ENCODE results near the gene MRPS22.
"Not testable (repeated sequence)": the region's sequence is repeated elsewhere in the genome, so short reads cannot be mapped to it uniquely, and the experiment has no call there.

Gene MRPS22

DNA sequence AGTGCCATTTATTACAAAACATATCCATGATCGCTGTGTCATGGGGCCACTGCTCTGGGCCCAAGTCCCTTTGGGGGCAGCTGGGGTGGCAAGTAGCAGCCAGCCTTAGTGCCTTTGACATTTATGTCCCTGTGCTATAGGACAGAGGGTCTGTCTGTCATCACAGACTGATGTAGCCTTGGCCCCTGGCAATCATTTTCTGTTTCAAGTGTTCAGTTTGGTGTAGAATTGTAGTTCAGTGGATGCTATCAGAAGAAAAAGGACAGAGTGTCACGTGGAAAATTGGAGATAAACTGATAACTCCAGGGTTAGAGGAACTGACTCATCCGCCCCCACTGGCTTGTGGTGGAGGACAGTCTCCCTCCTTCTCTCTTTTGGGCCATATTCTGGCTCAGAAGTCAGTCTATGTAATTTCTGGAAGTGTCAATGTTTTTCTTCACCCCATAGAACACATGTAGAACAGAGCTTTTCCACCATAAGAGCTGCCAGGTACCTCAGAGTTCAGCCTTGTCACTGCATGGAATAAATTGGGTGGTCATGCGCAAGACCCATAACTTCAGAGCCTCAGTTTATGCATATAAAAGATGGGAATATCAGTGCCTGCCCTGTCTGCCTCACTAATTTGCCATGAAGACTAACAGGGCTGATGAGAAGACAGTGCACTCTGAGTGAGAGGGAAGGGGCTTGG is 4.5 kb upstream of the MRPS22 start:
- DNase-seq (ENCODE audit: low spot score) = peak; percentile 56

DNA sequence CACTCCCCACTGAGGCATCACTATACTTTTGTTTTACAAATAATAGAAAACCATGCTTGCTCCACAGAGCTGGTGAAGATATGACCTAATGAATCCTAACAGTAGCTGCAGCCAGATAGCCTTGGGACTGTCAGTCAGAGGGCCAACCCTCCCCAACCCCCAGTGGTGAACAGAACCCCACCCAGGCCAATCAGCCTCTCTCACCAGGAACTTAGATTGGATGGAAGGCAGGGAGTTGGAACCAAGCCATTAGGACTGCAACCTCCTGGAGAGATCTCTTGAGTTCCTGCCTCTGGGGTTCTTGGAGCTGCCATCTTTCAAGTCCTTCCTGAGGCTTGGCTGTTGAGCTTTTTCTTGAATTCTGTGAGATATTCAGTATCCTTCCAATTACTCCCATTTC is 3.0 kb upstream of the MRPS22 start:
- no peak for DNase-seq (ENCODE audit: low spot score)

DNA sequence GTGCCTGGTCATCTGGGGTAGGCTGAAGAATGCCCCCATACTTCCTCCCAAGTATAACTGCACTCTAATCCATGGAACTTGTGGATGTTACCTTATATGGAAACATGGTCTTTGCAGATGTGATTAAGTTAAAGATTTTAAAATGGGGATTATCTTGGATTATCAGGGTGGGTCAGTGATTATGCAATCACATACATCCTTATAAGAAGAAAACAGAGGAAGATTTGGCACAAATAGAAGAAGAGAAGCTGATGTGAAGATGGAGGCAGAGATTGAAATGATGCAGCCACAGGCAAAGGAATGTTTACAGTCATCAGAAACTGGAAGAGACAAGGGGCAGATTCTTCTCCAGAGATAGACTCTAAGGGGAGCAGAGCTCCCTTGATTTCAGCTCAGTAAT is 1.8 kb upstream of the MRPS22 start:
- no peak for DNase-seq (ENCODE audit: low spot score)

DNA sequence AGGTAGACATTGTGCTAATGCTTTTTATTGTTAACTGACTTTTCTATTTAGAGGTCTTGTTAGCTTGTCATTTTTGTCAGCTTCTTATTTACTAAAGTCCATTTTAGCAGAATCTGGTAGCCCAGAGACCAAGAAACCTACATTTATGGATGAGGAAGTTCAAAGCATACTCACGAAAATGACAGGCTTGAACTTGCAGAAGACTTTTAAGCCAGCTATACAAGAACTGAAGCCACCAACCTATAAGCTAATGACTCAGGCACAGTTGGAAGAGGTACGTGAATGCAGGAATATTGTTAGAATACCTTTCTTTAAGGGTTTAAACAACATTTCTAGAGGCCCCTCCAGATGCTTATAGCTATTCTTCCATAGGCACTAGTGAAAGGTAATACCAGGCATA is 3.0 kb downstream of the MRPS22 start:
- no peak for DNase-seq (ENCODE audit: low spot score)

DNA sequence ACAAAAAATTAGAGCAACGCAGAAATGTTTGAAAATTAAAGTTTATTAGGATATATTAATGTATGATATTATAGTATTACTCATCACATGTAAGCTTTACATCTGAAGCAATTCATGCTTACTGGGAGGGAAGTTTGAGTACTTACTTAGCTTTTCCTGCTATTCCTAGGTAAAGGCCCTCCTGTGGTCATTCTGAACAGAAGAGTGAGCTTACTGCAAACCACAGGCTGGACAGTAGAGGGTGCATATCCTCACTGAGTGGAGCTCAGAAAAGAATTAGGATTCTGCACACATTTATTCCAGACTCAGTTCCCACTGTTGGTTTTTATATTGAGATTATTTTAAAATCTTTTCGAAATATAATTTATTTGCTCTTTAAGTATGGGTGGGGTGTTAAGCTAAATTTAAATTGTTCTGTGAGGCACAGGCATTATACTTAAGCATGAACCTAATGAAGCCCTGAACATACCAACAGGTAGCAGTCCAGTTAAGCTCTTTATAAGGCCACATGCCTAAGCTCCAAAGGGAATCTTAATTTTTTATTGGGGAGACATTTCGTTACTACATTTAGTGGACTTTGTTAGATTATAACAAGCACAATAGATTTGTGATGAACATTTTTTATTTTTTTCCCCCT is 10.2 kb downstream of the MRPS22 start:
- DNase-seq (ENCODE audit: low spot score) = peak; percentile 75

DNA sequence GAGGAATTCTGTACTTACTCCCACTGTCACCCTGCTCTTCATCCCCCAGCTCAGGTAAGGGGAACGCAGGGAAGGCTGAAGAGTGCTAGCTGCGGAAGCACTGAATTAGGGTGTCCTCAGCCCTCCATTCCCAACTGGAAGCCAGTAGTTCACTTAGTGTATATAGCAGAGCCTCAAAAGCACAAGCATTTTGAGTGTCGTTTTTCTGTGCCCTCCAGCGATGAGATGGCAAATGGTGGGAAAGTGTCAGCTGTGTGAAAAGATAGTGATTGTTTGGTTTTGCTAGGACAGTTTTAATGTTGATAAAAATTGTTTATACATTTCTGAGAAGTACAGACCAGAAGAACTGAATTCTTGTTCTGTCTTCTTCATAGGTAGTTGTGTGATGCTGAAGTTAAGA is 10.8 kb downstream of the MRPS22 start:
- no peak for DNase-seq (ENCODE audit: low spot score)

DNA sequence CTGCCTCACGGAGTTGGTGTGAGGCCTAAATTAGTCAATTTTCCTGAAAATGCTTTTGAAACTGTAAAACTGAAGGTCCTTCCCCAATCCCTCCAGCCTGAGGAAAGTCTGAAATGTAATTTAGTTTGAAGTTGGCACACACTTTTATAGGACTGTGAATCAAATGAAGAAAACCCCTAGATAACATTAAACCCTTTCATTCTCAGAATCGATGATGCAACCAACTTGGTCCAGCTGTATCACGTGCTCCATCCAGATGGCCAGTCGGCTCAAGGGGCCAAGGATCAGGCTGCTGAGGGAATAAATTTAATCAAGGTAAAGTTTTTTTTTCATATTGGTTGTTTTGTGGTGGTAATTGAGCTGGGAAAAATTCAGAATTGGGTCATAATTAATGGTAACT is 11.7 kb downstream of the MRPS22 start:
- no peak for DNase-seq (ENCODE audit: low spot score)

DNA sequence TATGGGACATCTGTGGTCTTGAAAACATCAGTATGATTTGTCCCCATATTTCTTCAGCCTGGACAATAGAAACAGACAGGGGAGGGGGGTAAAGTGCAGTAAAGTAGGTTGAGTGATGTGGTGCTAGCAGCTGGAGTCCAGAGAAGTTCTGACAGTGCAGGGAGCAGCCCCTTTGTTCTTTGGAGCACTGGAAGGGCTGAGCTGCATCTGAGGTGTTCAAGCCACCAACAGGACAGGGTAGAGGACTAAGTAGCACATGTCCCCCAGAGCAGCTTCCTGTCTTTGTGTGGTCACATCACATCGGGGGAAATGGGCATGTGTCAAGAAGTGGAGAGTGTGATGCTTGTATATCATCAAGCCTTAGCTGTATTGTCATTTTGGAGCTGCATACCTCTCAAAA is 12.1 kb downstream of the MRPS22 start:
- no peak for DNase-seq (ENCODE audit: low spot score)

DNA sequence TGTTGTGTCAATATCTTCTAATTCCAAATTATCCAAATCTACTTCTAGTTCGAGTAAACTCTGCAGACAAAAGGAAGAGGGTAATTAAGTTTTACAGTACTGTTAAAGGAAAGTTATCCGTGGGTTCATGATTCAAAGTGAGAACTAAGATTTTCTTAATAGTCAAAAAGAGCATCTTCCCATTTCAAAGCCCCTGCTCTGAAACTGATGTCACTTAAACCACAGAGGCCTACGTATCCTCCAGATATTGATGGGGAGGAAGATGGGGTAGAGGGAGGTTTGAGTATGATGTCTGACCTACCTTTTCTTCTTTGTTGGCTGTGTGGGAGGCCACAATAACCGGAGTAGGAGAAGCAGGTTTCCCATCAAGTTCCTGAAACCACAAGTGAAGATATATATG is 14.1 kb downstream of the MRPS22 start:
- DNase-seq (ENCODE audit: low spot score) = no peak

DNA sequence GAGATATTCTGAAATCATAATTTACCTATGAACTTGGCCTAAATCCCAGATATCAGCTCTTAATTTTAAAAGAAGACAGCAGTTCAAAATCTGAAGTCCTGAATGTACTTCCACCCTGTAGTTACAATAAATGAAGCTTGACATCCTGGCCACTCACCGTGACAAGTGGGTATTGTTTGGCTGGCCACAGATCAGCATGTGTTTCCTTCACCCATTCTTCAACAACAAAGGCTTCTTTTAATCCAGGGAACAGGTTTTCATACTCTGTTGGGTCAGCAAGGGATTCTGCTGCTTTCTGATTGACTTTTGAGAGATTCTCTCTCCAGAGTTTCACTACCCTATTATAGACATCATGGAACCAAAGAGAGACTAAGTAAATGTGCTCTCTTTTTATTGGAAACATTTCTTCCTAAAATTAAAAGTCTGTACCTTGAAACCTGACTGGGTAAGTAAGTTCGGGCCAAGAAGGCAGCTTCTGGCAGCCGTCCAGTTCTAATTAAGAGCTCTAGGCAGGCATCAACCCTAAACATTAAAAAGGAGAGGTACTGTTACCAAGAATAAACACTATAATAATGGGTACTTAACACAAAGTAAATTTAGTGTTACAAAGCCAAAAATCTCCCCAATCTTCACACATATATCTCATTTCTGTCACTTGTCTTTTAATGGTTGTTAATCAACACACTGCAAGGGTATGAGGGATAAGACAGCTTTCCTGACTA is 15.2 kb downstream of the MRPS22 start:
- DNase-seq (ENCODE audit: low spot score) = no peak

DNA sequence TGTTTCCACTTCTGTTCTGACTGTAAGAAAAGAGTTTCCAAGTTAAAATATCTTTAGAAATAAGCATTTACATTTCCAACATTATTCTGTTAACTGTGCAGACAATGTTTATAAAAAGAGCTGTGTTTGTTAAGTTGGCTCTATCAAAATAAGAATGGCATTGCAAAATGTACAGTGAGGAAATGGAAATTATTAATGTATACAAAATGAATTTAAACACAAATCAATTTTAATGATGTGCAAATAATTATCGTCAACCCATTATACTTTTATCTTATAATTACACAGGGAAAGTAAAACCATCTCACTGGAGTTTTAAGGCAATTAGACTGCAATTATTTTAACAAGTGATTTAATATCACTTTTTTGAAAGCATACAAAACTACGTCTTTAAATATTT is 17.5 kb downstream of the MRPS22 start:
- no peak for DNase-seq (ENCODE audit: low spot score)

DNA sequence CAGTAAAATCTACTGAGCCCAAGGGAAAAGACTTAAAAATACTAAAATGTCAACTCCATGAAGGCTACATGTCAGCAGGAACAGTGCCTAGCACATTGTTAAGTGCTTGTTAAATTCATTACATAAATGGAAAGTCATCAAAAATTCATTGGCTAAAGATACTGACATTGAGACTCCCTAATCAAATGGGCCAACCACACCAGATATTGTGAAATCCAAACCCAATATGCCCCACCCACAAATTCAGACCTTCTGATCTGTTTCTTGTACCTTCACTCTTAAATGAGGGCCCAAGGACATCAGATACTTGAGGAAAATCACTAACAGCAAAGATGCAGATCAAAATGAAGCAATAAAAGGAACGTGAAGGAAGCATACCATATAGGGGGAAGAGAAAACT is 20.7 kb downstream of the MRPS22 start:
- no peak for DNase-seq (ENCODE audit: low spot score)

DNA sequence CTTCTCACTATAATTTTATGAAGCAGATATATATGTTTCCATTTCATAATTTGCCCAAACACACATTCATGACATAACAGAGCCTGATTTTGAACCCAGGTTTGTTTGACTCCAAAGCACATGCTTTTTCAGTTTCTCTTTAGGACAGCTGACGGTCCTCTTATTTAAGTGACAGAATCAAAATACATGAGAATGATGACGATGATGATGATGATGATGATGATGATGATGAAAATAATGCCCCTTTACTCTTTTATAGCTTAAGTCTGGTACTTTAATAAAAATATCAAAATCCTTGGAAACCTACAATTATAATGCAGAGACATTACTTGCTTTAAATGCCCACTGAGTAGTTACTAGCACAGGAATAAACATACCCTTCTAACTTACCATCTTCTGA is 30.3 kb downstream of the MRPS22 start:
- no peak for DNase-seq (ENCODE audit: low spot score)

DNA sequence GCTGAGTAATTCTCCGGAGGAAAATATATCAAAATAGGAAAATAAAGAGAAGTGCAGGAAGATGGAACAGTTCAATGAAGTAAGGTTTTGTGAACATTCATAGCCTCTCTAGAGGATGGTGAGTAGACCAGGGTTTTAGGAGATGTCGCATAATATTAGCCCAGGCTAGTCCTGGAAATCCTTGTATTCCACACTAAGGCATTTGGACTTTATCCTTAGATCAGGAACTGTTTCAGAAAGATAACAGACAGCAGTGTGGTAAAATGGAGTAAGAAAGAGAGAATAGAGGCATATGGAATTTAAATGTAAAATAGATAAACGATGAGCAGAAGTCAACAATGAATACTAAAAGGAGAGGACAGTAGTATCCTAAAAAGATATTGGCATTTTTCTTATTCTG is 33.6 kb downstream of the MRPS22 start:
- DNase-seq (ENCODE audit: low spot score) = no peak

DNA sequence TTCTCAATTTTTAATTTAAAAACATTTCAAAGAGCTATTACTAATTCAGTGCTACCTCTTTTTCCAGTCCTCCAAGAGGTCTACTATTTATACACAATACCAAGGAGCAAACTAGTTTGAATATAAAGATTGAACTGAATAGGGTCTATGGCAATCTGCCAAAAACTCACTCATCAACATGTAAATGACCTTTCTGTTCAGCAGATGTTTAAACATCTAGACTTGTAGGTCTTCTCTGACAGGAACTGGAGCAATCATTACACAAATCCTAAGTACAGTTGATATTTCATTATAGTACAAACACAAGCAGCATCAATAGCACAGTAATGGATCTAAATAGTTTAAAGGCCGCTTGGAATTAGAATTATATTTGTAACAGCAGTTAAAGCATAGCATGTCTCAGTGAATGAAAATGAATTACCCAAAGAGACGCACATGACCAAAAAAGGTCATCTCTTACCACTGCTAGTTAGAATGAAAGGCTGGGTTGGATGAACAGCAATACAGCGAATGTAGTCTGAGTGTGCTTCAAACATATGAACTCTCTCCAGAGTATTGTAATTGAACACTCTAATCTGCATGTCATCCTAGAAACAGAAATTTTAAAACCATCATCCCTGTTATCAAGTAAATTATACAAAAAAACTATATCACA is 34.9 kb downstream of the MRPS22 start:
- DNase-seq (ENCODE audit: low spot score) = no peak

DNA sequence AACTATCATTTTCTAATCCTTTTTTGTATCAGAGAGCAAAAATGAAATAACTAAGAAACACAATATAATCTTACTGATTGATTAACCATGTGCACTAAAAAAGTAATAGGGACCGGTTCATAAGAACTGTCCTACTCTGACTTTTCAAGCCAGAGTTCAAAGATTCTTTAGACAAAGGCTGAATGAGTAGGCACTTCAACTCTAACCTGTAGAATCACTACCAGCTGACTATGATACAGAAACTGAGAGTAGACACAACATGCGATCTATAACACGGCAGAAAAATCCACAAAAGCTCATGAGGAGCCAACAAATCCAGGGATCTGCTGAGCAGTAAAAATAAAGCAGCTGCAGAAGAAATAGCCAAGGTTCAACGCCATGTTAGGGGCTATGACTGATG is 36.8 kb downstream of the MRPS22 start:
- DNase-seq (ENCODE audit: low spot score) = no peak

DNA sequence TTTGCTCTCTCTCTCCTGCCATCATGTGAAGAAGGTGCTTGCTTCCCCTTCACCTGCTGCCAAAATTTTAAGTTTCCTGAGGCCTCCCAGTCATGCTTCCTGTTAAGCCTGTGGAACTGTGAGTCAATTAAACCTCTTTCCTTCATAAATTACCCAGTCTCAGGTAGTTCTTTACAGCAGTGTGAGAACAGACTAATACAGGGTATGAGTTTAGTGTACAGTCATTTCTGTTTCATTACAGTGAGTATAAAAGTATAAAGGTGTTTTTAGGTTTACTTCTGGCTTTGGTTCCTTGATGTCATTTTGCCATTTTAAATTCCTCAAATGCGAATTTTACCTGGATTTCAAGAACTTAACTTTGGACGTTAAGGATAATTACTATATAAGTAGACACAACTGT is 38.5 kb downstream of the MRPS22 start:
- not testable (repeated sequence) for DNase-seq (ENCODE audit: low spot score)

DNA sequence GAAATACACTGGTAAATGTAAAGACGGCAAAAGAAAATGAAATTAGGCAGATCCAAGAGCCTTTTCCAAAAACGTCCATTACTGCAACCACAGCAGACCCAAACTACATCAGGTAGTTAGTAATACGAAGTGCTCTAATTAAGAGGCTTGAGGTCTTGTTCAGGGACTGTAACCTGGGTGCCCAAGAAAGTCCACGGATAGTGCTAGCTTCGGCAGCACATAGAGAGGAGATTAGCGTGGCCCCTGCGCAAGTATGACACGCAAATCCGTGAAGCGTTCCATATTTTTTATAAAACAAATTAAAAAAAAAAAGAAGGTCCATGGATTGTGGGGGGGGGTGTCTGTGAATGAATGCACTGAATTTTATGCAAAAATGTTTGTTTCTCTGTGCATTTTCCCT is 44.3 kb downstream of the MRPS22 start:
- DNase-seq (ENCODE audit: low spot score) = no peak

DNA sequence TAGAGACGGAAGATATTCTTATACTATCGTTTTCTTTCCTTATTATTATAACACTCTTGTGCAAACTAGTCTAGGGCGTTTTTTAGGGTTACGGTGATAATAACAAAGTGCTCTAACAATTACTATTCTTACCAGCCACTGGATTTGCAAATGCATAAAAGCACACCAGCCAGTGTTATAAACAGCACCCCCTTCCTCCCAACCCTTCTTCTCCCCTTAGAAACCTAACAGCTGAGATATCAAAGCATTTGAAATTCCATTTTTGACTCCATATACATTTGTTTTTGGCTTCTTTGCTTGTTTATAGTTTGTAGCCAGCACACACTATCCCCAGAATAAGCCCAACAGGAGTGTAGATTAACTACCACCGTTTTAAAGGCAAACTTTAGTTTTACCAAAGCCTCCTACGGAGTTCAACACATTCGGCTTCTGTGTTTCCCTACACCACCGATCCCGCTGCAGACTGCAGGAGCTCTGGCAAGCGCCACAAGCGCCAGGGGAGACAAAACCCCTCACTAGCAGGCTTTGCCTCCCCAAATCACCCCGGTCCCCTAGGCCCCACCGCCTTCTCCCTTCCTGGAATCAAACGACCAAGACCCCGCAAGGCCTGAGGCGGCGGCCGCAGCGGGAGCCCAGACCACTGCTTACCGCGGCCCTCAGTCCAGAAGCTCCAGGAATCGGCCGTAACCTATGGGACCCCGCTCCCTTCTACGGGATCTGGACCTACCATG is 45.2 kb downstream of the MRPS22 start:
- peak; percentile 11 for DNase-seq (ENCODE audit: low spot score)

DNA sequence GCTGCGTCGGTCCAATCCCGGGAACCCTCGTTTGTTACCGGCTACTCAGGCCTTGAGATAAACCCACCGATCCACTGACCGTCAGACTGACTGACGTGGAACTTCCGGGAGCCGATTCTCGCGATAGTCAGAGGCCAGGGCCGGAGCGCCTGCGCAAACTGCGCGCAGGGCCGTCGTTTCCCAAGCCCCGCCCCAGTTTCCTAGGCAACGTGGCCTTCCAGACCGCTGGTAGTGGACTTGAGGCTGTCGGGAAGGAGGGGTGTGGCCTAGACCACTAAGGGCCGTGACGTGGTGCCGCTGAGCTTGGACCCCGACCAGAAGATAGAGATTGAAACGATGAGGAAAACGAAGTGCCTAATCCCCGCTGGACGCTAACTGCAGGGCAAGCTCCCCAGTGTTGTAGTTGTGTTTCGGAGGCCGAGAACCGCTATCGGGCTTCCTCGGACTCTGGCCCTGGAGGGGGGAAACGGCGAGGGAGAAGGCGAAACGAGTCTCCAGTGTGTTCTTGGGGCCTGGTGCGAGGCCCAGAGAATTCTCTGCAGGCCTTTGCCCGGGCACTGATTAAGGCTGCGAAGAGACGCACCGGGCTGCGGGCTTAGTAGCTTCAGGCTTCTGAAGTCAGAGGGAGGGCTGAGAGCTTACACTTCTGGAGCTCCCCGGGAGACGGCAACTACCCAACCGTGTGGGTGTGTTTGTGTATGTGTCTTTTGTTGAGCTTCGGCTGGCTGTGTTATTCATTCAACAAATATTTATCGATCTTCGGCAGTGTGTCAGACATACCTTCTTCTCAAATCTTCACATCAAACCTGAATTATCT is 45.9 kb downstream of the MRPS22 start, which contains the start of gene COPB2:
Gene COPB2 (minus strand): TSS at position 96 of the 817 bp plus-strand sequence. CDS start 97 bp downstream, outside the sequence.
- peak; percentile 99 for DNase-seq (ENCODE audit: low spot score)

DNA sequence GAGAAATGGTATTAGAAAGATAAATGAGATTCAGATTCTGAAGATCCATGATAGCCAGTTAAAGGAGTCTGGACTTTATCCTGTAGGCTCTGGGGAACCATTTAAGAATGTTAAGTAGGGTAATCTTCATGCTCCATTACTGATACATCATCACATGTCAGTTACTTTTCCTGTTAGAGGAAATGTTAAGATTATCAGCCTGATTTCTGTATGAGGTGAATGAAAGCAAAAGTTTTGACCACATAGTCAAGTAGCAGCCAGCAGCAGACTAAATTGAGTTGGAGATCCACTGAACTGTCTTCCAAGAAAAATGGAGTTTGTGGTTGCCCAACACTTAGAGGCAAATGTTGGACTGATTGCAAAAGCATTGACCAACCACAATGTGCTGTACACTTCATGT is 50.3 kb downstream of the MRPS22 start:
- DNase-seq (ENCODE audit: low spot score) = no peak

Data from SW480 (cell line).